ENCODE data around the gene EMP2. TPM values are rescaled to one million over a fixed set of nuclear protein-coding genes. Genes with fewer than 3 reads are reported as not detected.
A peak's percentile ranks its signal among the peaks of the same experiment; 100 is the strongest.

The EMP2 gene
- total RNA-seq, 1 donor: 31.1 TPM

DNA sequence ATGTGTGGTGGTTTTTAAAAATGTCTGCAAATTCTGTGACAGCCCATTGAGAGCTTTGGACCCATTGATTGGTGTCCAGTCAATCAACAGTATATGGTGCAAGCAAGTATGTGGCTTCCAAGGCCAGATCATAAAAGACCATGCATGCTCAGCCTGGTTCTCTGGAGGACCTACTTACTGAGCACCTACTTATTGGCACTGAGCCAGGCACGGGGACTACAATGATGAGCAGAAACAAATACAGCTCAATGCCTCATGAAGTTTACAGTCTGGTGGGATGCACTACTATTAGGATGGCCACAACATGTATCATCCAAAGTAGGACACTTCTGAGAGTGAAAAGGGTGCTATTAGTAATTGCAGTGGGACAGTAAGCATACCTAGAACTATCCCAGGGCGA, 7.2 kb upstream of the EMP2 start:
- TF ChIP-seq, protein P1, sequence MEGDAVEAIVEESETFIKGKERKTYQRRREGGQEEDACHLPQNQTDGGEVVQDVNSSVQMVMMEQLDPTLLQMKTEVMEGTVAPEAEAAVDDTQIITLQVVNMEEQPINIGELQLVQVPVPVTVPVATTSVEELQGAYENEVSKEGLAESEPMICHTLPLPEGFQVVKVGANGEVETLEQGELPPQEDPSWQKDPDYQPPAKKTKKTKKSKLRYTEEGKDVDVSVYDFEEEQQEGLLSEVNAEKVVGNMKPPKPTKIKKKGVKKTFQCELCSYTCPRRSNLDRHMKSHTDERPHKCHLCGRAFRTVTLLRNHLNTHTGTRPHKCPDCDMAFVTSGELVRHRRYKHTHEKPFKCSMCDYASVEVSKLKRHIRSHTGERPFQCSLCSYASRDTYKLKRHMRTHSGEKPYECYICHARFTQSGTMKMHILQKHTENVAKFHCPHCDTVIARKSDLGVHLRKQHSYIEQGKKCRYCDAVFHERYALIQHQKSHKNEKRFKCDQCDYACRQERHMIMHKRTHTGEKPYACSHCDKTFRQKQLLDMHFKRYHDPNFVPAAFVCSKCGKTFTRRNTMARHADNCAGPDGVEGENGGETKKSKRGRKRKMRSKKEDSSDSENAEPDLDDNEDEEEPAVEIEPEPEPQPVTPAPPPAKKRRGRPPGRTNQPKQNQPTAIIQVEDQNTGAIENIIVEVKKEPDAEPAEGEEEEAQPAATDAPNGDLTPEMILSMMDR (IDR thresholded peaks at IDR 0.05; ENCODE audit: insufficient read depth, low read length): no peak

DNA sequence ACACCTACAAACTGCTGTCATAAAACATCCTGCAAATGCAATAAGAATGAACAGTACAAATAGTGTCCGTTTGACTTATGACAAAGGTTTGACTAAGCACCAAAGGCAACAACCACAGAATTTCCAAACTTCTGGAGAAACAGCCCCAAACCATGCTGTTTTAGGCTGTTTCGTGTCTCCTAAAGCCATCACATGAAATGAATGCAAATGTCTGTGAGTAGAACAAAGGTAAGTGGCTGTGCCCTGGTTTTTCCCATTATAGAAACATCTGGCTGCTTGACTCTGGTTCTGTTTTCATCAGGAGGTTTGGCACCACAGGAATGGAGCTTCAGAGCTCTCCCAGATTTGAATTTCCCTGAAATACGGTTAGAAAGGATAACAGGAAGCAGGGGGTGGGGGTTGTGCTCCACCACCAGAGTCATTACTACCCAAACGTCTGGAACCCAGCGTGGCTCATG, 4.6 kb upstream of the EMP2 start:
- peak; percentile 64 for DNase-seq (ENCODE audit: low read depth)
- no peak overlapping the region for H3K4me3 ChIP-seq (ENCODE audit: low read depth, low read length)
- TF ChIP-seq, protein P1 (IDR thresholded peaks at IDR 0.05; ENCODE audit: insufficient read depth, low read length): no peak

More for the DNA sequence above, 7.2 kb upstream of the EMP2 start:
- no peak for DNase-seq (ENCODE audit: low read depth)
- no peak overlapping the region for H3K4me3 ChIP-seq (ENCODE audit: low read depth, low read length)

DNA sequence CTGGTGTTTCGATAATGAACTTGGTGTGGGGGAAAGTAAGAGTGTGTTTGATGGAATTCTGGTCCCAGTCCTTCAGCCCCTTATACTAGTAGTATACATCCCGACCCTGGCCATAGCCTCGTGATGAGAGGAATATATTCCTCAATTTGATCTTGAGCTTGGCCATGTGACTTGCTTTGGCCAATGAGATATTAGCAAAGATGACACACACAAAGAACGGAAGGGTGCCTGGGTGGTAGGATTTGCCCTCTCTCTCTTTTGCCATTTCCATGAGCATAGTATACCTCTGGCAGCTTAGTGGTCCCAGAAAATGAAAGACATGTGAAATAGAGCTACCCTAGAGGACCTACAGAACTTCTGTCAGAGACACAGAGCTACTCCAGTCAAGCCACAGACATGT, 2.9 kb upstream of the EMP2 start:
- no peak overlapping the region for H3K4me3 ChIP-seq (ENCODE audit: low read depth, low read length)

DNA sequence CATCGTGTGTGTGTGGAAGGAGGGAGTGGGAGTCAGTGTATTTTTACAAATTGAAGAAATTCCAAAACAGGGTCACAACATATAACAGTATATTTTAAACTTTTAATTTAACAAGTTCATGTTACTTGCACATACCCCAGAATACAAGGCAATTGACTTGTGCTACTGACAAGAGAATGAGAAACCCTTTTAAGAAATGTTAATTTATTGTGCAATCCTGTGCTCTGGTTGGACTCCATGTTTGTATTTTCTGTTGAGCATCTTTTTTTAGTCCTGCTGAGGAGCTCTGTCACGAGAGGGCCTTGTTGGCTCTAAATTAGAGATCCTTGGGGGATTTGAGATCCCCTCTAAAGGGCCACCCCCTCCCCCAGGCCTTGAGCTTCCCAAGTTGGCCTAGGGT, 1.1 kb upstream of the EMP2 start:
- peak; percentile 19 for DNase-seq (ENCODE audit: low read depth)
- no peak overlapping the region for H3K4me3 ChIP-seq (ENCODE audit: low read depth, low read length)
- TF ChIP-seq, protein P1 (IDR thresholded peaks at IDR 0.05; ENCODE audit: insufficient read depth, low read length): no peak

More for the DNA sequence above, 2.9 kb upstream of the EMP2 start:
- TF ChIP-seq, protein P1 (IDR thresholded peaks at IDR 0.05; ENCODE audit: insufficient read depth, low read length): no peak
- no peak for DNase-seq (ENCODE audit: low read depth)

DNA sequence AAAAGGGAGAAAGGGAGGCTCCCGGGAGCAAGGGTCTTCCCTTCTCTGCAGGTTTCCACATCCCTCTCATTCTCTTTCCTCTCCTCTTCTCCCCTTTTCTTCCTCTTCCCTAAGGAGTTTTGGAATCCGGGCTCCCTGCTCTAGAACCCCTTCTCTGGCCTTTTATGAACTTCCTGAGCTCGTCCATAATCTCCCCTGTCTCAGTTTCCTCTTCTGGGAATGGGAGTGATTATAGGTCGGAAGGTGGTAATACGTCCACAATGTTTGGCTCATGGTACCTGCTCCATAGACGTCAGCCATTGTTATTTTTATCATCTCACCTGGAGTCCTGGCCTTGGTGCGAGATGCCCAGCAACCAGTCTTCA, 467 bp upstream of the EMP2 start:
- TF ChIP-seq, protein P1 (IDR thresholded peaks at IDR 0.05; ENCODE audit: insufficient read depth, low read length): no peak
- no peak for DNase-seq (ENCODE audit: low read depth)
- H3K4me3 ChIP-seq (ENCODE audit: low read depth, low read length): peak overlapping the region; percentile 80

DNA sequence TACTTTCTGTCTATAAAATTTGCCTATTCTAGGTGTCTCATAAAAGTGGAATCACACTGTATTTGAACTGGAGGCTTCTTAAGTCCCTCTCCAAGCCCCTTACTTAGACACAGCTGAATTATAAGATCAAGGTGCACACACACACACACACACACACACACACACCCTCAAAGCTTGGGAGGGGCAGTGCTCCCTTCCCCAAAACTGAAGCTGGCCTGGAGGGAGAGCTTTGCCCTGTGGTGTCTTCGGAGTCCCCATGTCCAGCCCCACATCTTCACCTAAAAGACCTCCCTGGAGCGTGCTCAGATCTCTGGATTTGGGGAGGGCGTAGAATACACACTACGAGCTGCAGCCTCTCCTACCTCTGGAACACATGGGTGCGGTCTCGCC, 828 bp downstream of the EMP2 start:
- peak; percentile 8 for DNase-seq (ENCODE audit: low read depth)
- TF ChIP-seq, protein P1 (IDR thresholded peaks at IDR 0.05; ENCODE audit: insufficient read depth, low read length): no peak
- peak overlapping the region; percentile 80 for H3K4me3 ChIP-seq (ENCODE audit: low read depth, low read length)

Measured in fibroblast of the aortic adventitia (primary cell).